ENCODE measurements around the gene ST3GAL3. TPM values are rescaled to one million over a fixed set of nuclear protein-coding genes. Genes with fewer than 3 reads are reported as not detected.
A peak's percentile ranks its signal among the peaks of the same experiment; 100 is the strongest.

Gene ST3GAL3
- total RNA-seq, 2 experiments from 2014 or later, result 15.8 to 20.9 TPM

DNA sequence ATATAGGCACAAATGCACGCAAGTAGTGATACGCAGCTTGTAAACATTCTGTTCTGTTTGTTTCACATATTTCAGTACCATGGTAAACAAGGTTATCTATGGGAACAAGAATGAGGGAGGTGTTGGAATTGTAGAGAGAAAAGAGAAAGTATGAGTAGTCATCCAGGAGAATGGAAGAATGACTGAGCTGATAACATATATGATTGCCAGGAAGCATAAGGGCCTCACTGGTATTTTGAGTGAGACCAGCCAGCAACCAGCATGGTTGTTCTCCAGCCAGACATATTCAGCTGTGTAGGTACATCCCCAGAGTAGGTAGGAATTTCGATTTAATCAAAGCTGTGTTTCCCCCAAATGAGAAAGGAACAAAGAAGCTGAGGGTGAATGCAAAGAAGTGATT is 167.4 kb downstream of the ST3GAL3 start:
- Mint-ChIP-seq H3K4me3 (no peak overlapping the region), H3K36me3 (ENCODE audit: low read depth) (no peaks in the 10 kb centered on the region), H3K27me3 (no peaks in the 10 kb centered on the region), H3K4me1 (no peaks in the 10 kb centered on the region), H3K27ac (no peak overlapping the region), H3K9me3 (ENCODE audit: low read depth) (no peaks in the 10 kb centered on the region)
- CTCF ChIA-PET, result interaction anchor here (1.1 to 1.5 kb wide), 2 partner anchors 21 to 111 kb away, joined by 3 to 7 read pairs; no protein-coding TSS in a partner anchor
- POLR2A ChIA-PET, result no interaction called here
- intact Hi-C loops (cut with DNase I, micrococcal nuclease), result no loop called here
- DNase-seq (no peak), ATAC-seq (no peak)

DNA sequence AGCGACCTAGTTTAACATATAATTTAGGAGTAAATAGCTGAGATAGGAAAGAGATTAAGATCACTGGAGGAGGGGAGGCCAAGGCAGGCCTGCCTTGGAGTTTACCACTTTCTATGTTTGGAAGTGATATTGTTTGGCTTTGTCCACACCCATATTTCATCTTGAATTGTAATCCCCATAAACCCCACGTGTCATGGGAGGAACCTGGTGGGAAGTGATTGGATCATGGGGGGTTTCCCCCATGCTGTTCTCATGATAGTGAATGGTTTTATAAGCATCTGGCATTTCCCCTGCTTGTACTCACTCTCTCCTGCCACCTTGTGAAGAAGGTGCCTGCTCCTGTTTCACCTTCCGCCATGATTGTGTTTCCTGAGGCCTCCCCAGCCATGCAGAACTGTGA is 168.0 kb downstream of the ST3GAL3 start:
- no peaks in the 10 kb centered on the region for H3K27me3 Mint-ChIP-seq
- H3K4me1 Mint-ChIP-seq, result no peaks in the 10 kb centered on the region
- no peaks in the 10 kb centered on the region for H3K36me3 Mint-ChIP-seq (ENCODE audit: low read depth)
- H3K9me3 Mint-ChIP-seq (ENCODE audit: low read depth), result no peaks in the 10 kb centered on the region
- DNase-seq (no peak), ATAC-seq (no peak)
- ChIA-PET POLR2A (no interaction called here), CTCF (interaction anchor here (1.1 to 1.5 kb wide), 2 partner anchors 20 to 112 kb away, joined by 3 to 7 read pairs; no protein-coding TSS in a partner anchor)
- intact Hi-C loops (cut with DNase I, micrococcal nuclease), result no loop called here
- no peak overlapping the region for H3K4me3 Mint-ChIP-seq
- H3K27ac Mint-ChIP-seq, result no peak overlapping the region

DNA sequence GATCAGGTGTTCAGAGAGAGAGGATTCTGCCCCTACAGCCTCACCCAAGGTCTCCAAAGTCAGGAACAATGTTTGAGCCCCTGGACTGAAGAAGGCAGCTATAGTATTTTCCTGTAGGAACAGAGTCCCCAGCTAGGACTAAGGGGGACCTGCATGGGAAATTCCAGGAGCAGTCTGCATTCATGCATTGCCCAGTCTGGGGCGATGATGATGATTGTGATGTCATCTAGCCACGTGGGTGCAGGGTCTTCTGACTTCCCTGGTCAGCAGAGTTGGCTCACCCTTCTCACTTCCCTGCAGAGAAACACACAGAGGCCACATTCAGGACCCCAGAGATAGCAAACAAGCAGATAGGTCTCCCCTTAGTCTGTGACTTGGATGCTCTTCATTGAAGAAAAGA is 169.8 kb downstream of the ST3GAL3 start:
- no peak overlapping the region for H3K27ac Mint-ChIP-seq
- ChIA-PET CTCF (interaction anchor here (1.0 kb wide), 1 partner anchor 58 kb away, joined by 3 read pairs; no protein-coding TSS in a partner anchor), POLR2A (no interaction called here)
- no peaks in the 10 kb centered on the region for H3K27me3 Mint-ChIP-seq
- no peaks in the 10 kb centered on the region for H3K4me1 Mint-ChIP-seq
- ATAC-seq (no peak), DNase-seq (no peak)
- H3K36me3 Mint-ChIP-seq (ENCODE audit: low read depth), result no peaks in the 10 kb centered on the region
- no peak overlapping the region for H3K4me3 Mint-ChIP-seq
- no peaks in the 10 kb centered on the region for H3K9me3 Mint-ChIP-seq (ENCODE audit: low read depth)
- intact Hi-C loops (cut with DNase I, micrococcal nuclease), result no loop called here

DNA sequence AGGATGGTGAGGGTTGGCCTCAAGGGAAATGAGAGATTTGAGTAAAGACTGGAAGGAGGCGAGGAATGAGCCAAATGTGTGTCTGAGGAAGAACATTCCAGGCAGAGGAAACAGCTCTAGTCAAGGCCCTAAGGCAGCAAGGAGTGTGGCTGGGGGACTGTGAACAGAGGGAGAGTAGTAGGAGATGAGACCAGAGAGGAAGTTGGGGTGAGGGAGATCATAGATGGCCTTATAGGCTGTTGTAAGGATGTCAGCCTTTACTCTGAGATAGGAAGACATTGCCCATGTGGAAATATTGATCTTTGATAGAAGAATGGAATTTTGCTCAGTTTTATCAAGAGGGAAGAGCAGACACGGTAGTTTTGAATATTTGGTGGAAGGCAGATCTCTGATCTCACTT is 171.1 kb downstream of the ST3GAL3 start:
- H3K27ac Mint-ChIP-seq, result no peak overlapping the region

DNA sequence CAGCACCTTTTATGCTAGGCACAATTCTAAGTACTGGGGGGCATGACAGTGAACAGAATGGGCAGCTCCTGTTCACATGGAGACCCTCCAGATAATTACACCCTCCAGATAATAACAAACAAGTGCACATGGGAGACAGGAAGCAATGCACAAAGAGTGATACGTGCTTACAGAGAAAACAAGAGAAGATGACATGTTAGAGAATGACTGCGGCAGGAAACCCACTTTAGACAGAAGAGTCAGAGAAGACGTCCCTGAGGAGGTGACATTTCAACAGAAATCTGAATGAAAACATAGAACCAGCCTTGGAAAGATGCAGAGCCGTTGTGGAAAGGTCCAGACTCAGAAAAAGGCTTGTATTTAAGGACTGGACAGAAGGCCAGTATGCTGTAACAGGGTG is 171.5 kb downstream of the ST3GAL3 start:
- Mint-ChIP-seq H3K27ac (no peak overlapping the region), H3K27me3 (no peaks in the 10 kb centered on the region), H3K4me3 (no peak overlapping the region), H3K36me3 (ENCODE audit: low read depth) (no peaks in the 10 kb centered on the region), H3K9me3 (ENCODE audit: low read depth) (no peaks in the 10 kb centered on the region), H3K4me1 (no peaks in the 10 kb centered on the region)
- ATAC-seq (peak; percentile 61), DNase-seq (no peak)
- intact Hi-C loops (cut with DNase I, micrococcal nuclease), result no loop called here
- CTCF ChIA-PET, result no interaction called here
- POLR2A ChIA-PET, result no interaction called here

More for the DNA sequence above, 171.1 kb downstream of the ST3GAL3 start:
- Mint-ChIP-seq H3K4me3 (no peak overlapping the region), H3K36me3 (ENCODE audit: low read depth) (no peaks in the 10 kb centered on the region), H3K9me3 (ENCODE audit: low read depth) (no peaks in the 10 kb centered on the region), H3K4me1 (no peaks in the 10 kb centered on the region), H3K27me3 (no peaks in the 10 kb centered on the region)
- CTCF ChIA-PET, result no interaction called here
- intact Hi-C loops (cut with DNase I, micrococcal nuclease), result no loop called here
- POLR2A ChIA-PET, result no interaction called here
- ATAC-seq (no peak), DNase-seq (no peak)

DNA sequence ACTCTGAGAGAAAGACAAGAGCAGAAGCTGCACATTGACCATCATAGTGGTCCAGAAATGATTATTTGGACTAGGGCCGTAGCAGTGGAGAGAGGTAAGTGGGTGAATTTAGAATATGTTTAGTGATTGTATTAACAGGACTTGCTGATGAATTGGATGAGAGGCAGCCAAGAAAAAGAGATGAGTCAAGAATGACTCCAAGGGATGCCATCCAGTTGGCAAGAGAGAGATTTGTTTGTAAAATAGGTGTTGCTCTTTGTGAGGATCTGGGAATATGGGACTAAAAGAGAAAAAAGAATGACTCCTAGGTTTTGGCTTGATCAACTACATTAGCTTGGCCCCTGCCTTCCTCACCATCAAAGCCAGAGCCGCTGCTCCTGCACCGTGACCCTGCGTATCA is 172.1 kb downstream of the ST3GAL3 start:
- H3K36me3 Mint-ChIP-seq (ENCODE audit: low read depth), result no peaks in the 10 kb centered on the region
- DNase-seq (no peak), ATAC-seq (no peak)
- H3K4me3 Mint-ChIP-seq, result no peak overlapping the region
- POLR2A ChIA-PET, result no interaction called here
- H3K27ac Mint-ChIP-seq, result no peak overlapping the region
- CTCF ChIA-PET, result interaction anchor here (0.9 kb wide), 1 partner anchor 116 kb away, joined by 4 read pairs; no protein-coding TSS in a partner anchor
- intact Hi-C loops (cut with DNase I, micrococcal nuclease), result no loop called here
- H3K4me1 Mint-ChIP-seq, result no peaks in the 10 kb centered on the region
- H3K27me3 Mint-ChIP-seq, result no peaks in the 10 kb centered on the region
- H3K9me3 Mint-ChIP-seq (ENCODE audit: low read depth), result no peaks in the 10 kb centered on the region

DNA sequence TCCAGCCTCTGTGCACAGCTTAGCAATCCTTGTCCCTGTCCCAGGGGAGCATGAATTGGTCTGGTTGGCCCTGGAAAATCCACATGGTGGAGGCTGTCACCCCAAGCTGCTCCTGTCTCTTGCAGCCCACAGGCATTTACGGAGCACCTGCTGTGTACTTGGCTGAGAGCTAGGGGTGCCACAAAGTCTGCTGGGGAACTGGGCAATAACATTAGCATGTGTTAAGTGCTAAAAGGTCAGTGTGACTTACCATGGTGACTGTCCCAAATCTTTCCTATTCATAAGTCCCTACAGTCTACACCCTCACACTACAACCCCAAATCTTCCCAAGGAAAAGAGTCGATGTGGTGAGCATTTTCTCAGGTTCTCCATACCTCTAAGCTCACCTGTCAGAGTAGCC is 172.7 kb downstream of the ST3GAL3 start:
- CTCF ChIA-PET, result interaction anchor here (0.9 kb wide), 1 partner anchor 117 kb away, joined by 4 read pairs; no protein-coding TSS in a partner anchor
- H3K9me3 Mint-ChIP-seq (ENCODE audit: low read depth), result no peaks in the 10 kb centered on the region
- no peak for DNase-seq
- no peak for ATAC-seq
- no peaks in the 10 kb centered on the region for H3K4me1 Mint-ChIP-seq
- intact Hi-C loops (cut with DNase I, micrococcal nuclease), result no loop called here
- H3K27ac Mint-ChIP-seq, result no peak overlapping the region
- POLR2A ChIA-PET, result no interaction called here
- no peaks in the 10 kb centered on the region for H3K36me3 Mint-ChIP-seq (ENCODE audit: low read depth)
- no peak overlapping the region for H3K4me3 Mint-ChIP-seq
- no peaks in the 10 kb centered on the region for H3K27me3 Mint-ChIP-seq

DNA sequence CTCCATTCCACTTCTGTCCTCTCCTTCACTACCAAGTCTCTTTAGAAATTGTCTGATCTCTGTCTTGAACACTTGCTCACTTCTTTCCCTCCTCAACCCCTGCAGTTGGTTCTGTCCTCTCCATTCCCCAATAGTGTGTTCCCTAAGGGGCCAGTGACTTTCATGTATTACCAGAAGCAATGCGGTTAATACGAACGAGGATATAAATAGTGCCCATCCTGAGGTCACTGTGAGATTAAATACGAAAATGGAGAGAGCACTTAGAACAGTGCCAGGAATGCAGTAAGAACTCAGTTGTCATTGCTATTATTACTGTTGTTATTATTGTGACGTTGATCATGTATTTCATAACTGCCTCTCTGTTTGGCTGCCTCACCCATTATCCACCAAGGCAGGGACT is 173.3 kb downstream of the ST3GAL3 start:
- Mint-ChIP-seq H3K4me1 (no peaks in the 10 kb centered on the region), H3K27me3 (no peaks in the 10 kb centered on the region), H3K4me3 (no peak overlapping the region), H3K27ac (no peak overlapping the region), H3K36me3 (ENCODE audit: low read depth) (no peaks in the 10 kb centered on the region), H3K9me3 (ENCODE audit: low read depth) (no peaks in the 10 kb centered on the region)
- ATAC-seq, result no peak
- intact Hi-C loops (cut with DNase I, micrococcal nuclease), result no loop called here
- CTCF ChIA-PET, result interaction anchor here (0.6 kb wide), 2 partner anchors 36 to 740 kb away, joined by 3 to 4 read pairs; no protein-coding TSS in a partner anchor
- DNase-seq, result no peak
- POLR2A ChIA-PET, result no interaction called here

DNA sequence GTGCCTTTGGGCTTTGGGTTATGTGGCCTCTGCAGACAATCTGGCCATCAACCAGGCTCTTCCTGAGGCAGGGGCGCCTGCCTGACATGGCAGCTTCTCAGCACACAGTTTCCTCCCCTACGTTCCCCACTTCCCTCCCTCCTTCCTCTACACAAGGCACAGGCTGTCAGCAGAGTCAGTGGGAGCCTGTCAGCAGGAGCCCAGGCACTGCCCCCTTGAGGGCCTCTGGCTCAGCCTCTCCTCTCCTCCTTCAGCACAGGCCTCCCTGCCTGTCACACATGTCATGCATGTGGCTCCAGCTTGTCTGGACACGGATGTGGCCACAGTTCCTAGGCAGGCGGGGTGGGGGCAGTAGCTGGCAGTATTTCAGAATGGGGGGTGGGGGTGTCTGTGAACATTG is 174.1 kb downstream of the ST3GAL3 start:
- no peak overlapping the region for H3K4me3 Mint-ChIP-seq
- no peaks in the 10 kb centered on the region for H3K4me1 Mint-ChIP-seq
- H3K9me3 Mint-ChIP-seq (ENCODE audit: low read depth), result no peaks in the 10 kb centered on the region
- no peak for ATAC-seq
- intact Hi-C loops (cut with DNase I, micrococcal nuclease), result no loop called here
- DNase-seq, result no peak
- ChIA-PET POLR2A (no interaction called here), CTCF (interaction anchor here (0.6 kb wide), 2 partner anchors 37 to 739 kb away, joined by 3 to 4 read pairs; no protein-coding TSS in a partner anchor)
- H3K27me3 Mint-ChIP-seq, result no peaks in the 10 kb centered on the region
- H3K36me3 Mint-ChIP-seq (ENCODE audit: low read depth), result no peaks in the 10 kb centered on the region
- no peak overlapping the region for H3K27ac Mint-ChIP-seq

DNA sequence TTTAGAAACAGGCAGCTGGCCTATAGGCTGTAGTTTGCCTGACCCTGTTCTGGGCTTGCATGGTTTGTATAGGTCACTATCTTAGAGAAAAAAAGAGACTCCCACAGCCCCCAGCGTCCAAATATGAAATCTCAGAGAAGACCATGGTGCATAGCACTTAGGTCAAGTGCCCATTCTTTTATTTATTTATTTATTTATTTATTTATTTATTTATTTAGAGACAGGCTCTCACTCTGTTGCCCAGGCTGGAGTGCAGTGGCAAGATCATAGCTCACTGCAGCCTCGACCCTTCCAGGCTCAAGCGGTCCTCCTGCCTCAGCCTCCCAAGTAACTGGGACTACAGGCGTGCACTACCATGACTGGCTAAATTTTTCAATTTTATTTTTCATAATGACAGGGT is 175.4 kb downstream of the ST3GAL3 start:
- Mint-ChIP-seq H3K9me3 (ENCODE audit: low read depth) (no peaks in the 10 kb centered on the region), H3K36me3 (ENCODE audit: low read depth) (no peaks in the 10 kb centered on the region), H3K4me1 (no peaks in the 10 kb centered on the region), H3K4me3 (no peak overlapping the region), H3K27me3 (no peaks in the 10 kb centered on the region), H3K27ac (no peak overlapping the region)
- ChIA-PET CTCF (no interaction called here), POLR2A (no interaction called here)
- intact Hi-C loops (cut with DNase I, micrococcal nuclease), result no loop called here
- ATAC-seq (no peak), DNase-seq (no peak)

DNA sequence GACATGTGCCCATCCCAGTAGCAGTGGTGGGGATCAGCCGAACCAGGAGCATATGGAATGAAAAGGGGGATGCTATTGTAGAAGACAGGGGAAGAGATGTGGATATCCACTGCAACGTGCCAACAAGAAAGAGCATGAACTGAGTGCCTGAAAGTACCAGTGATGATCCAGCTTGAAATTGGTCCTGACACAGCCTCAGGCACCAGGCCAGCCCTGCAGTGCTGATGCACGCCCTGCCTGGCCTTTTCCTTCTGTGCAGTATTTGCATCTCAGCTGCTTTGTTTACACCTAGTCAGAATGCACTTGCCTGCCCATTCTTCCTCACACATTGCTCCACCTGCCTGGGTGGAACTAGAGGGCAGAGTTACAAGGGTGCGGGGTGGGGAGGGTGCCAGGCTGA is 176.0 kb downstream of the ST3GAL3 start:
- intact Hi-C loops (cut with DNase I, micrococcal nuclease), result no loop called here
- Mint-ChIP-seq H3K27ac (no peak overlapping the region), H3K27me3 (no peaks in the 10 kb centered on the region), H3K4me3 (no peak overlapping the region), H3K4me1 (no peaks in the 10 kb centered on the region), H3K9me3 (ENCODE audit: low read depth) (no peaks in the 10 kb centered on the region), H3K36me3 (ENCODE audit: low read depth) (no peaks in the 10 kb centered on the region)
- ATAC-seq (no peak), DNase-seq (no peak)
- CTCF ChIA-PET, result no interaction called here
- POLR2A ChIA-PET, result no interaction called here

DNA sequence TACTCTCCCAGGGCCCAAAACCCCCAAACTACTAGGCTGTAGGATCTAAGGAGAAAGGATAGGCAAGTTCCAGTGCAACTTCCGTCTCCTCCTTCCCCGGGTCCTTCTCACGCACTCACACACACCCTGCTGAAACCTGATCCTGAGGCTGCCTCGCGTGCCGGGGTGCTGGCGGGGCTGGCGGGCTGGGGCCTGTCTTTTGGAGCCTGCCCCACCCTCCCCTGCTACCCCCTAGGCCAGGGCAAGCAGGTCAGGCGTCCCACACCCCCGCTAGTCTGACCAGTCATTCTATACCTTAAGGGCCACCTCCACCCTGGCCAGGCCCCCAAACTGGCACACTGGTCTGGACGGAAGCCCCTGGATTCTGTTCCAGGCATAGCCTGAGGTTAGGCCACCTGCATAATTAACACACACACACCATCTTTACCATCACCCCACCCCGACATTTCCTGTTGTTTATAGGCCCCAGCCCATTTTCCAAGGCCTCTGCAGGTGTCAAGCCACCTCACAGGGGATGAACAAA is 178.0 kb downstream of the ST3GAL3 start:
- DNase-seq (no peak), ATAC-seq (no peak)
- POLR2A ChIA-PET, result no interaction called here
- CTCF ChIA-PET, result interaction anchor here (0.6 kb wide), 1 partner anchor 362 kb away, joined by 3 read pairs; no protein-coding TSS in a partner anchor
- Mint-ChIP-seq H3K27me3 (no peaks in the 10 kb centered on the region), H3K9me3 (ENCODE audit: low read depth) (no peaks in the 10 kb centered on the region), H3K4me3 (no peak overlapping the region), H3K4me1 (no peaks in the 10 kb centered on the region), H3K36me3 (ENCODE audit: low read depth) (no peaks in the 10 kb centered on the region), H3K27ac (no peak overlapping the region)
- intact Hi-C loops (cut with DNase I, micrococcal nuclease), result no loop called here

DNA sequence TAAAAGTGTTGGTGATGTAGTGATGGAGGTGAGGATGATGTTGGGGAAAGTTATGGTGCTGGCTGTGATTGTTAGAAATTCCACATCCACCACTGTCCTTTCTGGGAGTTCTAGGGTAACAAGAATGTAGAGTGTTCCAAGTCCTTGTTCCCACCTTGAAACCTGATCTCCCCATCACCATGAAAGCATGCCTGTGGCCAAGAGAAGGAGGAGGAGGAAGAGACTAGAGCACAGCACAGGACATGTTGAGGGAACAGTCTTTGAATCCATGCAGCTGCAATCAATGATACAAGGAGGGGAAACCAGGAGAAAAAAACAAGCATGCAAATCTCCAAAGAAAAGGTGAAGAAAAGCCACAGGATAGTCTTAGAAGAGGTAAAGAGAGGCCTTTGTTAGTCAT is 180.4 kb downstream of the ST3GAL3 start:
- no peak for DNase-seq
- H3K4me3 Mint-ChIP-seq, result no peak overlapping the region
- H3K4me1 Mint-ChIP-seq, result no peaks in the 10 kb centered on the region
- H3K27me3 Mint-ChIP-seq, result no peaks in the 10 kb centered on the region
- intact Hi-C loops (cut with DNase I, micrococcal nuclease), result no loop called here
- no peak overlapping the region for H3K27ac Mint-ChIP-seq
- H3K36me3 Mint-ChIP-seq (ENCODE audit: low read depth), result no peaks in the 10 kb centered on the region
- POLR2A ChIA-PET, result no interaction called here
- no peaks in the 10 kb centered on the region for H3K9me3 Mint-ChIP-seq (ENCODE audit: low read depth)
- CTCF ChIA-PET, result no interaction called here
- no peak for ATAC-seq

All from activated CD4-positive, alpha-beta T cell treated with anti-CD3 and anti-CD28 coated beads for 36 hours (primary cell).